A549 (cell line): Measurements from ENCODE around the gene CPTP. TPM values are rescaled to one million over a fixed set of nuclear protein-coding genes. Genes with fewer than 3 reads are reported as not detected.

Source experiments
- ATAC-seq, 2 experiments: fragments of 200-7000 bp in 1 of 2; fragments of >200 bp in 1 of 2; cut with Nextera tagmentation in 1 of 2; cut with Tn5 transposase in 1 of 2; 3 replicates each; pipeline versions ENCODE4 v1.8.0 to v1.9.1; 2018 to 2020; ENCODE audit warnings: mild to moderate bottlenecking in 1 of 2, moderate library complexity in 1 of 2
- CTCF ChIA-PET: fragments of 300-600 bp; sonication (Branson Sonifier 250); formaldehyde crosslinking; extraction: SDS; loops from one replicate; lab custom pipeline; 2021; ENCODE audit warnings: antibody characterized with exemption, inconsistent platforms; lab: Yijun Ruan, JAX
- POLR2A ChIA-PET: fragments of 350-600 bp; formaldehyde crosslinking; extraction: SDS; loops from one replicate; lab custom pipeline; 2021; ENCODE audit warnings: antibody characterized with exemption, inconsistent platforms; lab: Yijun Ruan, JAX
- DNase-seq, 2 experiments: peaks; one replicate each; pipeline versions ENCODE4 v3.0.0 to v3.0.0-alpha.2; 2011 to 2016; ENCODE audit warnings: low read depth in 1 of 2, low spot score in 1 of 2
- FAIRE-seq: peaks from 2 replicates; lab custom pipeline; 2011; peaks lifted over from hg19 to GRCh38; lab: Jason Lieb, UNC
- H3K27ac ChIP-seq, 2 experiments: fragments of >200 bp; sonication (Bioruptor Twin); formaldehyde crosslinking; 3 replicates each; pipeline ENCODE4 v1.5.1; 2016 to 2017
- H3K4me1 ChIP-seq: fragments of >200 bp; sonication (Bioruptor Twin); formaldehyde crosslinking; 3 replicates; pipeline ENCODE4 v1.6.1; 2016
- H3K4me2 ChIP-seq: fragments of >200 bp; sonication (Bioruptor Twin); formaldehyde crosslinking; 3 replicates; pipeline ENCODE4 v1.6.1; 2016
- H3K4me3 ChIP-seq: fragments of >200 bp; sonication (Bioruptor Twin); formaldehyde crosslinking; 3 replicates; pipeline ENCODE4 v1.5.1; 2016
- H3K9me3 ChIP-seq: fragments of >200 bp; sonication (Bioruptor Twin); formaldehyde crosslinking; 3 replicates; pipeline ENCODE4 v1.6.1; 2016
- ATOH8 ChIP-seq: fragments of 250-450 bp; sonication (Bioruptor Pico); IDR thresholded peaks from 2 replicates; pipeline ENCODE4 v1.5.0; 2020; ENCODE audit warnings: low read depth, mild to moderate bottlenecking, moderate library complexity
- BHLHE40 ChIP-seq: IDR thresholded peaks from 2 replicates; pipeline ENCODE4 v1.6.1; 2012; ENCODE audit warnings: low read depth, low read length, inconsistent platforms
- CHD2 ChIP-seq: fragments of 150-350 bp; IDR thresholded peaks from 2 replicates; pipeline ENCODE4 v1.6.1; 2014; ENCODE audit warnings: low read length; ENCODE audit not compliant: partially characterized antibody
- CTCF ChIP-seq: fragments of >200 bp; sonication (Bioruptor Twin); formaldehyde crosslinking; IDR thresholded peaks from 3 replicates; pipeline ENCODE4 v1.5.1; 2016
- EHF ChIP-seq: fragments of 250-450 bp; sonication (Bioruptor Pico); IDR thresholded peaks from 2 replicates; pipeline ENCODE4 v1.5.0; 2020; ENCODE audit warnings: mild to moderate bottlenecking
- EHMT2 ChIP-seq: fragments of 200-600 bp; sonication (generic); IDR thresholded peaks from 2 replicates; pipeline ENCODE4 v1.6.1; 2016; ENCODE audit warnings: antibody characterized with exemption, low read depth, mild to moderate bottlenecking, moderate library complexity
- EP300 ChIP-seq, 2 experiments: fragments of >200 bp; sonication (Bioruptor Twin); formaldehyde crosslinking; IDR thresholded peaks; 2 replicates in 1 of 2; 3 replicates in 1 of 2; pipeline ENCODE4 v1.6.1; 2016 to 2017
- ESRRA ChIP-seq: fragments of 150-350 bp; IDR thresholded peaks from 2 replicates; pipeline ENCODE4 v1.6.1; 2014; ENCODE audit warnings: mild to moderate bottlenecking, low read length, borderline replicate concordance
- FOXS1 ChIP-seq: fragments of 250-450 bp; sonication (Bioruptor Pico); IDR thresholded peaks from 2 replicates; pipeline ENCODE4 v1.5.0; 2020; ENCODE audit warnings: mild to moderate bottlenecking, moderate library complexity
- GATA3 ChIP-seq: IDR thresholded peaks from 2 replicates; pipeline ENCODE4 v1.6.1; 2012; ENCODE audit warnings: borderline replicate concordance
- HDAC2 ChIP-seq: fragments of 200-600 bp; sonication (generic); IDR thresholded peaks from 2 replicates; pipeline ENCODE4 v1.6.1; 2016
- HES2 ChIP-seq: fragments of >200 bp; sonication (Bioruptor Twin); formaldehyde crosslinking; IDR thresholded peaks from 2 replicates; pipeline ENCODE4 v1.6.1; 2016
- HEYL ChIP-seq: fragments of 250-450 bp; sonication (Bioruptor Pico); IDR thresholded peaks from 2 replicates; pipeline ENCODE4 v1.8.0; 2021; ENCODE audit warnings: mild to moderate bottlenecking, moderate library complexity
- JUN ChIP-seq, 2 experiments: fragments of >200 bp; sonication (Bioruptor Twin); formaldehyde crosslinking; IDR thresholded peaks; 2 replicates in 1 of 2; 3 replicates in 1 of 2; pipeline ENCODE4 v1.6.1; 2016 to 2017
- MAFK ChIP-seq: fragments of 450-650 bp; IDR thresholded peaks from 2 replicates; pipeline ENCODE4 v1.6.1; 2014; ENCODE audit not compliant: partially characterized antibody
- NPAS2 ChIP-seq: fragments of 250-450 bp; sonication (Bioruptor Pico); IDR thresholded peaks from 2 replicates; pipeline ENCODE4 v1.8.0; 2022; ENCODE audit warnings: mild to moderate bottlenecking, moderate library complexity, borderline replicate concordance
- POLR2AphosphoS2 ChIP-seq: conservative IDR thresholded peaks from 2 replicates; pipeline ENCODE4 v1.6.1; 2012; ENCODE audit warnings: low read length, improper control_type of control experiment, inconsistent platforms
- TP53 ChIP-seq: fragments of 250-450 bp; sonication (Bioruptor Pico); IDR thresholded peaks from 2 replicates; pipeline ENCODE4 v1.5.0; 2021; ENCODE audit warnings: mild to moderate bottlenecking, moderate library complexity
- ZC3H11A ChIP-seq: fragments of 450-650 bp; IDR thresholded peaks from 2 replicates; pipeline ENCODE4 v1.6.1; 2014; ENCODE audit warnings: antibody characterized with exemption, mild to moderate bottlenecking
- WGBS: methylation state at CpG from one replicate; pipeline ENCODE4 v1.1.6; 2017; ENCODE audit errors: missing lambda C conversion rate; 5-methylcytosine and 5-hydroxymethylcytosine counted together
- polyA plus RNA-seq, 4 experiments: library from polyadenylated mRNA; depleted of rRNA in 3 of 4; stranded (reverse); fragments of >200 nt; fragmentation: RNase III in 1 of 4; extraction: RNeasy Plus Mini Kit Qiagen cat#74134 plus additional on column Dnase treatment in 1 of 4; gene quantifications; 2 replicates in 3 of 4; 3 replicates in 1 of 4; pipeline ENCODE4 v1.2.3, GENCODE V29; 2011 to 2017
- small RNA-seq, 6 experiments: library from RNA; depleted of rRNA; stranded (forward); fragments of <200 nt; gene quantifications; one replicate each; pipeline ENCODE3, GENCODE V24; 2012
- TF ChIP-seq, protein P1 (sequence below): fragments of 250-450 bp; sonication (Bioruptor Pico); IDR thresholded peaks from 2 replicates; pipeline ENCODE4 v1.5.0; 2021; ENCODE audit warnings: mild to moderate bottlenecking, moderate library complexity, borderline replicate concordance

Gene CPTP
- polyA plus RNA-seq, 2 of the 4 experiments (the other 2 are of a cell fraction) = 4.3 to 11.9 TPM

DNA sequence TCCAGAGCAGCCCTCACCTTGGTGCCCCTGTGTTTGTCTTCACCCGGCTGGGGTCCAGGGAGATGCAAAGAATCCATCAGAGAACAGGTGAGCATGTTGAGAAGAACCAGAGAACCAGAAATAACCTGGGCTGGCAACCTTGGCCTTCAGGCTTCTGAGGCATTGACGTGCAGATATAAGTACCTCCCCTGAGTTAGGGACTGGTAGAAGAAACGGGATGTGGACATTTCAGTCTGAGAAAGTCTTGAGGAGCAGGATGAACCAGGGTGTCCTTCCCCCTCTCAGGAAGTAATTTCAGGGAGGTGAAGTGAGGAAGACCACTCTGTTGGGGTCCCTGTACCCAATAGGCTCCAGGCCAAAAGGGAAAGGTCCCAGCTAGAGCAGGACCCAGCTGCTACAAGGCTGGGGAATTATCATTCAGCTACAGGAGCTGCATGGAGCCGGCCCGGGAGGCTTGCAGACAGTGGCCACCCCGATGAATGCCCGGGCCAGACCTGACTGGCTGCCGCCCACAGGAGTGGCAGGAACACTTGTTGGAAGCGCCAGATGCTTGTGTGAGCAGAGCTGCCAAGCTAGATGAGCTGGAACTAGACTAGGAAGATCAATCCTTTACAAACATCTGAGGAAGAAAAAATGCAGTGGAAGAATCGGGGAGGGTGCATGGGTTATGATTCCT lies 52.1 kb downstream of the CPTP start:
- CTCF ChIA-PET = interaction anchor here (0.7 kb wide), 1 partner anchor 28 kb away, joined by 3 read pairs; no protein-coding TSS in a partner anchor
- no peaks in the 10 kb centered on the region for H3K9me3 ChIP-seq
- FAIRE-seq = no peak
- DNase-seq = no peak
- peak overlapping the region; percentile 75; the same call in 2 of the 3 replicates for H3K4me2 ChIP-seq
- no peak for ATAC-seq
- POLR2A ChIA-PET = no interaction called here
- no peak for TF ChIP-seq ZC3H11A
- TF ChIP-seq EHMT2 = no peak
- no peak for TF ChIP-seq HES2
- TF ChIP-seq EHF (CRISPR knock-in tag) = no peak
- no peak for TF ChIP-seq BHLHE40
- no peak for TF ChIP-seq POLR2AphosphoS2
- H3K4me3 ChIP-seq = no peak overlapping the region
- 91% methylated on average over 5 of the region's 10 CpGs for WGBS
- peaks cover 14% of the 10 kb centered on the region for H3K4me1 ChIP-seq
- H3K27ac ChIP-seq = no peak overlapping the region

- ATAC-seq = no peak
- 95% methylated on average over 16 of the region's 16 CpGs for WGBS
- CTCF ChIA-PET = interaction anchor here (0.7 kb wide), 1 partner anchor 27 kb away, joined by 3 read pairs; no protein-coding TSS in a partner anchor
Measured at GRCh38 chr1:1377540-1378205, 53.1 kb downstream of the CPTP start.

More at GRCh38 chr1:1377540-1378205, 53.1 kb downstream of the CPTP start:
- TF ChIP-seq CTCF (no peak), ESRRA (no peak), HDAC2 (no peak), HEYL (CRISPR knock-in tag) (no peak), EP300 (IDR thresholded peaks at IDR 0.05) (no peak), CHD2 (no peak), ZC3H11A (no peak), FOXS1 (no peak), MAFK (no peak), TP53 (CRISPR knock-in tag) (no peak), JUN (IDR thresholded peaks at IDR 0.05) (no peak), GATA3 (no peak), ATOH8 (CRISPR knock-in tag) (no peak), NPAS2 (CRISPR knock-in tag) (no peak)
- TF ChIP-seq, protein P1, sequence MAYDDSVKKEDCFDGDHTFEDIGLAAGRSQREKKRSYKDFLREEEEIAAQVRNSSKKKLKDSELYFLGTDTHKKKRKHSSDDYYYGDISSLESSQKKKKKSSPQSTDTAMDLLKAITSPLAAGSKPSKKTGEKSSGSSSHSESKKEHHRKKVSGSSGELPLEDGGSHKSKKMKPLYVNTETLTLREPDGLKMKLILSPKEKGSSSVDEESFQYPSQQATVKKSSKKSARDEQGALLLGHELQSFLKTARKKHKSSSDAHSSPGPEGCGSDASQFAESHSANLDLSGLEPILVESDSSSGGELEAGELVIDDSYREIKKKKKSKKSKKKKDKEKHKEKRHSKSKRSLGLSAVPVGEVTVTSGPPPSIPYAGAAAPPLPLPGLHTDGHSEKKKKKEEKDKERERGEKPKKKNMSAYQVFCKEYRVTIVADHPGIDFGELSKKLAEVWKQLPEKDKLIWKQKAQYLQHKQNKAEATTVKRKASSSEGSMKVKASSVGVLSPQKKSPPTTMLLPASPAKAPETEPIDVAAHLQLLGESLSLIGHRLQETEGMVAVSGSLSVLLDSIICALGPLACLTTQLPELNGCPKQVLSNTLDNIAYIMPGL (CRISPR knock-in tag) = no peak
- POLR2A ChIA-PET = interaction anchor here (0.8 kb wide), 1 partner anchor 24 kb away, joined by 3 read pairs; no protein-coding TSS in a partner anchor
- peaks cover 14% of the 10 kb centered on the region for H3K4me1 ChIP-seq
- no peaks in the 10 kb centered on the region for H3K9me3 ChIP-seq
- H3K27ac ChIP-seq = no peak overlapping the region
- H3K4me2 ChIP-seq = no peak overlapping the region
- no peak overlapping the region for H3K4me3 ChIP-seq
- FAIRE-seq = no peak
- no peak for DNase-seq

Small RNAs within 50 kb of the gene (small RNA-seq; reads per million reads assigned to genes)
- 0 to 0.26 (median 0) reads per million in 6 experiments for gene MIR6726

Other genes starting within 250 kb of the CPTP start
- gene C1orf159, start 208.7 kb upstream of the CPTP start, polyA plus RNA-seq (2011; rRNA removed) = 3.2 and 4.0 TPM in 2 replicates
- 8.8 to 10.4 TPM (median 10.2 TPM) in 3 replicates for gene C1orf159, start 208.7 kb upstream of the CPTP start, polyA plus RNA-seq (2017; fragmentation: RNase III; extraction: RNeasy Plus Mini Kit Qiagen cat#74134 plus additional on column Dnase treatment)
- not detected in 2 replicates for gene TTLL10, start 150.9 kb upstream of the CPTP start, polyA plus RNA-seq (2011; rRNA removed)
- not detected in 3 replicates for gene TTLL10, start 150.9 kb upstream of the CPTP start, polyA plus RNA-seq (2017; fragmentation: RNase III; extraction: RNeasy Plus Mini Kit Qiagen cat#74134 plus additional on column Dnase treatment)
- gene TNFRSF18, start 118.2 kb upstream of the CPTP start, polyA plus RNA-seq (2011; rRNA removed) = not detected in 2 replicates
- gene TNFRSF18, start 118.2 kb upstream of the CPTP start, polyA plus RNA-seq (2017; fragmentation: RNase III; extraction: RNeasy Plus Mini Kit Qiagen cat#74134 plus additional on column Dnase treatment) = not detected in 3 replicates
- not detected in 2 replicates for gene TNFRSF4, start 110.6 kb upstream of the CPTP start, polyA plus RNA-seq (2011; rRNA removed)
- not detected in 3 replicates for gene TNFRSF4, start 110.6 kb upstream of the CPTP start, polyA plus RNA-seq (2017; fragmentation: RNase III; extraction: RNeasy Plus Mini Kit Qiagen cat#74134 plus additional on column Dnase treatment)
- 38.7 and 58.3 TPM in 2 replicates for gene SDF4, start 92.8 kb upstream of the CPTP start, polyA plus RNA-seq (2011; rRNA removed)
- gene SDF4, start 92.8 kb upstream of the CPTP start, polyA plus RNA-seq (2017; fragmentation: RNase III; extraction: RNeasy Plus Mini Kit Qiagen cat#74134 plus additional on column Dnase treatment) = 94.8 to 103 TPM (median 97.4 TPM) in 3 replicates
- 9.2 and 12.5 TPM in 2 replicates for gene B3GALT6, start 92.6 kb upstream of the CPTP start, polyA plus RNA-seq (2011; rRNA removed)
- gene B3GALT6, start 92.6 kb upstream of the CPTP start, polyA plus RNA-seq (2017; fragmentation: RNase III; extraction: RNeasy Plus Mini Kit Qiagen cat#74134 plus additional on column Dnase treatment) = 11.5 to 12.9 TPM (median 12.1 TPM) in 3 replicates
- gene C1QTNF12, start 78.1 kb upstream of the CPTP start, polyA plus RNA-seq (2011; rRNA removed) = 0.46 and 0.47 TPM in 2 replicates
- gene C1QTNF12, start 78.1 kb upstream of the CPTP start, polyA plus RNA-seq (2017; fragmentation: RNase III; extraction: RNeasy Plus Mini Kit Qiagen cat#74134 plus additional on column Dnase treatment) = 0.76 to 0.98 TPM (median 0.83 TPM) in 3 replicates
- 18.0 and 21.2 TPM in 2 replicates for gene UBE2J2, start 50.9 kb upstream of the CPTP start, polyA plus RNA-seq (2011; rRNA removed)
- 35.2 to 38.0 TPM (median 36.2 TPM) in 3 replicates for gene UBE2J2, start 50.9 kb upstream of the CPTP start, polyA plus RNA-seq (2017; fragmentation: RNase III; extraction: RNeasy Plus Mini Kit Qiagen cat#74134 plus additional on column Dnase treatment)
- gene SCNN1D, start 44.4 kb upstream of the CPTP start, polyA plus RNA-seq (2011; rRNA removed) = 0.52 and 0.80 TPM in 2 replicates
- gene SCNN1D, start 44.4 kb upstream of the CPTP start, polyA plus RNA-seq (2017; fragmentation: RNase III; extraction: RNeasy Plus Mini Kit Qiagen cat#74134 plus additional on column Dnase treatment) = 1.7 to 3.5 TPM (median 1.8 TPM) in 3 replicates
- 6.6 and 7.5 TPM in 2 replicates for gene ACAP3, start 16.9 kb upstream of the CPTP start, polyA plus RNA-seq (2011; rRNA removed)
- gene ACAP3, start 16.9 kb upstream of the CPTP start, polyA plus RNA-seq (2017; fragmentation: RNase III; extraction: RNeasy Plus Mini Kit Qiagen cat#74134 plus additional on column Dnase treatment) = 19.7 to 24.2 TPM (median 24.2 TPM) in 3 replicates
- 6.2 and 7.4 TPM in 2 replicates for gene PUSL1, start 16.2 kb upstream of the CPTP start, polyA plus RNA-seq (2011; rRNA removed)
- gene PUSL1, start 16.2 kb upstream of the CPTP start, polyA plus RNA-seq (2017; fragmentation: RNase III; extraction: RNeasy Plus Mini Kit Qiagen cat#74134 plus additional on column Dnase treatment) = 14.1 to 15.0 TPM (median 14.6 TPM) in 3 replicates
- 41.9 and 44.3 TPM in 2 replicates for gene INTS11, start 142 bp upstream of the CPTP start, polyA plus RNA-seq (2011; rRNA removed)
- gene INTS11, start 142 bp upstream of the CPTP start, polyA plus RNA-seq (2017; fragmentation: RNase III; extraction: RNeasy Plus Mini Kit Qiagen cat#74134 plus additional on column Dnase treatment) = 62.9 to 71.2 TPM (median 62.9 TPM) in 3 replicates
- gene TAS1R3, start 6.5 kb downstream of the CPTP start, polyA plus RNA-seq (2011; rRNA removed) = 0.05 and 0.07 TPM in 2 replicates
- 0.14 to 0.24 TPM (median 0.15 TPM) in 3 replicates for gene TAS1R3, start 6.5 kb downstream of the CPTP start, polyA plus RNA-seq (2017; fragmentation: RNase III; extraction: RNeasy Plus Mini Kit Qiagen cat#74134 plus additional on column Dnase treatment)
- gene DVL1, start 24.6 kb downstream of the CPTP start, polyA plus RNA-seq (2011; rRNA removed) = 11.3 and 12.1 TPM in 2 replicates
- gene DVL1, start 24.6 kb downstream of the CPTP start, polyA plus RNA-seq (2017; fragmentation: RNase III; extraction: RNeasy Plus Mini Kit Qiagen cat#74134 plus additional on column Dnase treatment) = 42.7 to 48.3 TPM (median 43.9 TPM) in 3 replicates
- 0.07 and 0.12 TPM in 2 replicates for gene MXRA8, start 33.8 kb downstream of the CPTP start, polyA plus RNA-seq (2011; rRNA removed)
- 0.09 to 0.22 TPM (median 0.13 TPM) in 3 replicates for gene MXRA8, start 33.8 kb downstream of the CPTP start, polyA plus RNA-seq (2017; fragmentation: RNase III; extraction: RNeasy Plus Mini Kit Qiagen cat#74134 plus additional on column Dnase treatment)
- gene AURKAIP1, start 50.4 kb downstream of the CPTP start, polyA plus RNA-seq (2011; rRNA removed) = 49.8 and 62.0 TPM in 2 replicates
- gene AURKAIP1, start 50.4 kb downstream of the CPTP start, polyA plus RNA-seq (2017; fragmentation: RNase III; extraction: RNeasy Plus Mini Kit Qiagen cat#74134 plus additional on column Dnase treatment) = 97.2 to 102 TPM (median 97.9 TPM) in 3 replicates
- 111 TPM in 2 replicates for gene CCNL2, start 74.5 kb downstream of the CPTP start, polyA plus RNA-seq (2011; rRNA removed)
- gene CCNL2, start 74.5 kb downstream of the CPTP start, polyA plus RNA-seq (2017; fragmentation: RNase III; extraction: RNeasy Plus Mini Kit Qiagen cat#74134 plus additional on column Dnase treatment) = 80.3 to 93.3 TPM (median 85.5 TPM) in 3 replicates
- gene MRPL20, start 82.5 kb downstream of the CPTP start, polyA plus RNA-seq (2011; rRNA removed) = 146 and 163 TPM in 2 replicates
- gene MRPL20, start 82.5 kb downstream of the CPTP start, polyA plus RNA-seq (2017; fragmentation: RNase III; extraction: RNeasy Plus Mini Kit Qiagen cat#74134 plus additional on column Dnase treatment) = 151 to 164 TPM (median 158 TPM) in 3 replicates
- not detected in 2 replicates for gene ANKRD65, start 96.5 kb downstream of the CPTP start, polyA plus RNA-seq (2011; rRNA removed)
- 0.05 TPM in 1 of 3 replicates, not detected in the others for gene ANKRD65, start 96.5 kb downstream of the CPTP start, polyA plus RNA-seq (2017; fragmentation: RNase III; extraction: RNeasy Plus Mini Kit Qiagen cat#74134 plus additional on column Dnase treatment)
- gene VWA1, start 110.9 kb downstream of the CPTP start, polyA plus RNA-seq (2011; rRNA removed) = 3.7 and 4.0 TPM in 2 replicates
- 4.2 to 5.3 TPM (median 4.8 TPM) in 3 replicates for gene VWA1, start 110.9 kb downstream of the CPTP start, polyA plus RNA-seq (2017; fragmentation: RNase III; extraction: RNeasy Plus Mini Kit Qiagen cat#74134 plus additional on column Dnase treatment)
- not detected in 2 replicates for gene ATAD3C, start 124.9 kb downstream of the CPTP start, polyA plus RNA-seq (2011; rRNA removed)
- gene ATAD3C, start 124.9 kb downstream of the CPTP start, polyA plus RNA-seq (2017; fragmentation: RNase III; extraction: RNeasy Plus Mini Kit Qiagen cat#74134 plus additional on column Dnase treatment) = not detected in 3 replicates
- gene ATAD3B, start 147.0 kb downstream of the CPTP start, polyA plus RNA-seq (2011; rRNA removed) = 0.13 and 0.21 TPM in 2 replicates
- gene ATAD3B, start 147.0 kb downstream of the CPTP start, polyA plus RNA-seq (2017; fragmentation: RNase III; extraction: RNeasy Plus Mini Kit Qiagen cat#74134 plus additional on column Dnase treatment) = 0.99 to 1.1 TPM (median 0.99 TPM) in 3 replicates
- gene ATAD3A, start 187.4 kb downstream of the CPTP start, polyA plus RNA-seq (2011; rRNA removed) = 6.6 and 10.9 TPM in 2 replicates
- 25.1 to 29.1 TPM (median 27.2 TPM) in 3 replicates for gene ATAD3A, start 187.4 kb downstream of the CPTP start, polyA plus RNA-seq (2017; fragmentation: RNase III; extraction: RNeasy Plus Mini Kit Qiagen cat#74134 plus additional on column Dnase treatment)
- gene TMEM240, start 215.8 kb downstream of the CPTP start, polyA plus RNA-seq (2011; rRNA removed) = 0.13 and 0.14 TPM in 2 replicates
- gene TMEM240, start 215.8 kb downstream of the CPTP start, polyA plus RNA-seq (2017; fragmentation: RNase III; extraction: RNeasy Plus Mini Kit Qiagen cat#74134 plus additional on column Dnase treatment) = 0.55 to 1.1 TPM (median 1.1 TPM) in 3 replicates